NOMO-1 treated with dmso at 0.1 percent for 144 hours (cell line): Measurements from ENCODE around the gene ATP11B.

Experiments used
- DNase-seq: peaks from one replicate; lab custom pipeline; 2025; ENCODE audit not compliant: unreplicated experiment; lab: John Stamatoyannopoulos, UW

Gene ATP11B

DNA sequence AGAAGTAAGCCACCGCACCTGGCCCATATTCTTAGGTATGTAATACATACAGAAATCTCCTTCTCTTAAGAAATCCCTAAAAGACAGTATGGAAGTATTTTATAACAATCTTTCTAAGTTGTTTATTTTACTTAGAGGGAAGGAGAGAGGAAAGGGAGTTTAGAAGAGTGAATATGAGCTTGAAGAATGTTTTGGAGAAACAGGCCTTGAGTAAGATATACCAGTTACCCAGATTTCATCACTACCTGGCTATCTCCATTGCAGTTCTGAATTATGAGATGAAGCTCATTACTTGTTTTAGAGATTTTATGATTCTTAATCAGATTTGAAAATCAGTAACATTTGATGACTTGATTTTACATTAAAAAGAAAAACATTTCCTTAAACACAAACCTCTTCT is 115.2 kb downstream of the ATP11B start:
- no peak for DNase-seq

DNA sequence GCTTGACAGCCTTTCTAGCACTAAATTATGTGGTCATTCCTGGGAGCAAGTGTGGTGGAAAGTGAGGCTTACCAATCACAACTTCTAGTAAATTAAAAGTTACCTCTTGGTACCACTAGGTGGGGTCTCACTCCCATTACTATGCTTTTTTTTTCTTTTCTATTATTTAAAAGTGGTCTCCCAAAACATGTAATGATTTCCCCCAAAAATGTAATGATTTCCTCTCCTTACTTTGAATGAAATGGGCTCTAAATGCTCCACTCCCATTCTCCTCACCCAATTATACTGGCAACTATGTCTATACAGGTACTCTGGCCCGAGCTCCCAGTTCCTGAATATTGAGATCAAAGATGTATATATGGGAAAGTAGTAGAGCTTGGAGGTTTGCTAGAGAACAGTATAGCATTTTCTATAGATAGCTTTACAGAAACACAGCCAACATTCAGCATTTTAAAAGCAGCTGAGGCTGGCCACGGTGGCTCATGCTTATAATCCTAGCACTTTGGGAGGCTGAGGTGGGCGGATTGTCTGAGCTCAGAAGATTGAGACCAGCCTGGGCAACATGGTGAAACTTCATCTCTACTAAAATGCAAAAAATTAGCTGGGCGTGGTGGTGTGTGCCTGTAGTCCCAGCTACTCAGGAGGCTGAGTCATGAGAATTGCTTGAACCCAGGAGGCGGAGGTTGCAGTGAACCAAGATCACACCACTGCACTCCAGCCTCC is 116.2 kb downstream of the ATP11B start:
- DNase-seq = no peak

DNA sequence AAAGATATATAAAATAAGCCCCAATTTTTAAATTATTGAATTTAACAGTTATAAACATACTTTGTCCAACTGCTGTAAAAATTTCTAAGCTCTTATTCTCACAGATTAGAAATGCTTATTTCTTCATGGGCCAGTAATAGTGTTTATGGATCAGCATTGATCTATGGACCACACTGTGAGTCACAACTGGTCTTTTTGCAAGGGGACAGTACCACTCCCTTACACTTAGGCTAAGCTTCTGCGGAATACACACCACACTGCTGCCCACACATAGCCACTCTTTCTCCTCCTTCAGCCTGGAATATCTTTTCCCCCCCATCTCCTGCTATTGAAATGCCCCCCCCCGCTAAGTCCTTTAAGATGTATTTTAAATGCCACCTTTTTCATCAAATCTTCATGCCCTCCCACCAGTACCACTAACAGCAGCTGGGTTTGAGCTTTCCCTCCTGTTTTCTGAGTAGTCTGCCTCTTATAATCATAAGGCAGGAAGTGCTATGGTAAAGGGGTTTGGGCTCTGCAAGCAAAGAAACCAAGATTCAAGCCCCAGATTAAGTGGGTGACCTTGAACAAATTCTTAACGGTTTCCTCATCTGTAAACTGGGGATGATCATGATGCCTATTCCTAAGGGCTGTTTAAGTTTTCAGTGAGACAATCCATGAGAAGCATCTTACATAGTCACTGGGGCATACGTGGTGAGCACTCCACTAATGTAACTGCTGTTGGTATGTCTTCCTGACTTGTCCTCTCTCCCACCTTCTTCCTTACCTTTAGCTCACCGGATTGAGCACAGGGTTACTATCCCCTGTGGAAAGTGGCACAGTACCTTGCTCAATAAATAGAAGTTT is 117.9 kb downstream of the ATP11B start:
- DNase-seq = no peak

DNA sequence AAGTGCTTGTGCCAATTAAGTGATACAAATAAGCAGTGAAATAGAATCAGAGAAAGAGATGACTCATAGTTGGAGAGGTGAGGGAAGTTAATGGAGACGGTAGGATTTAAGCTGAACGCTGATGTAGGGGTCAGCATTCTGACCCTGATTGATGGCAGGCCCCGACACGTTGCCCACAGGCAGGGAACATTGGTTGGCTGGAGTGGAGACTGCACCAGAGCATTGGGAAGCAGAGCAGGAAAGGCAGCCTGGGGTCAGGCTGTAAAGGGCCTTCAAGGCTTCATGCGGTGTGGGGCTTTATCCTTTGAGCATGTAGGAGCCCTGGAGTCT is 118.4 kb downstream of the ATP11B start:
- no peak for DNase-seq

DNA sequence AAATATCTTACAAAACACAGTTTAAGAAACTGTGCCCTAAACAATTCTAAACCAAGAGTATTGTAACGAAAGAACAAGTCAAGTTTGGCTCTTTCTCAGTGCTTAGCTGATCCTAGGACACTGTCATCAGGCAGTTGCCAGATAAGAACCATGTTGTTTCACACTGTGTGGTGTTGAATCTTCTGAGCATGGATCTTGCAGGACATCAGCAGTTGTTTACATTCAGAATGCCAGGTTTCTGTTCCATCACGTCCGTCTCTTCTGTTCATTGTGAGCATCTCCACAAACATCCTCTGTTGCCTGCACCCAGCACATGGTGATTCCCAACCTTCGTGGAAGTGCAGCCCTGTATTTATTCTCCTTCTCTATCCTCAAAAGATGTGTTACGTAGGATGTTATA is 119.2 kb downstream of the ATP11B start:
- DNase-seq = no peak

DNA sequence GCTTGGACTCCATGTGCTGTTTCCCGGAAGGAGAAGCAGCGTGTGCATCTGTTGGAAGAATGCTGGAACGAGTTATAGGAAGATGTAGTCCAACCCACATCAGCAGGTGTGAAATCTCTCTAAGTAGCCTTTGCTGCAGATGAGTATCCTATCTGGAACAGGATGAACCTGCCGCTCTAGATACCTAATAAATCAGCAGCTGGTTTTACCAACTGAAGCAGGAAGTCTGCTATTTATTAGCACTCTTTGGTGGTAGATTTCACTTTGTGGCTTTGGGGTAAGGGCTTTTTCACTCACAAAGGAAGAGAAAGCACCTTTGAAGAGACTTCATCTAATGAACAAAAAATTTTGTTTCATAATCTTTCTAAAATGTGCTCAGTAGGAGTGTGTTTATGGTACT is 120.6 kb downstream of the ATP11B start:
- DNase-seq = no peak

DNA sequence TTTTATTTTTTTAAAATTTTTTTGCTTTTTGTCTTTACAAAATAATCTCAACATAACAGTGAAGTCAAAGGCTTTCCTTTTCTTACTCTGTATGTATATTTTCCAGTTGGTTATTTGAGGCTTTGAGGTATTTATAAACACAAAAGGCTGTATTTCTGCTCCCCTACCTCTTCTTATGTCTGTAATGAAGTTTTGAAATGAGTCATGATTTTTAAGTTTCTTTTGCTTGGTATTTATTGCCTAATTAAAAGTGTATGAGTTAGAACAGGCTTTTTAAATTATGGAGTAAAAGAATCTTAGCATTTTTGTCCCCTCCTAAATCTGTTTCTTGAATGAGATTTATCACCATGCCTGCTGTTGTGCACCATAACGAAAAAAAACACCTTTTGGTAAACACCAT is 121.0 kb downstream of the ATP11B start:
- DNase-seq = no peak

DNA sequence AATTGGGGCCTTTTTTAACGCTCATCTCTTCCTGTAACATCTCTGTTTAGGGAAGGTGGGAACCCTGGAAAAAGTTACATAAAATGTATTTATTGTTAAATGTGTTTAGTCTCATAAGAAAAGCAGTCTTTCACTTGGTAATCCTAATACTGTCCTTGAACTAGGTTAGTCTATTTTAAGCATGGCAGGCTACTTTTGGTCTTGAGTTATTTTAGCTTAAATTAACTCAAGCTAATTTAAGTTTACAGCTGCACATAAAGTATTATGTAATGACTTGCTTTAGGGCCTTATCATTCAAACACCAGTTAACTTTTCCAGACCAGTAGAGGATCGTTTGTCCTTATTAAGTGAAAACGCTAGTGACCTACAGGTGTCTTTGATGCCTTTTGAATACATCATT is 123.8 kb downstream of the ATP11B start:
- no peak for DNase-seq

DNA sequence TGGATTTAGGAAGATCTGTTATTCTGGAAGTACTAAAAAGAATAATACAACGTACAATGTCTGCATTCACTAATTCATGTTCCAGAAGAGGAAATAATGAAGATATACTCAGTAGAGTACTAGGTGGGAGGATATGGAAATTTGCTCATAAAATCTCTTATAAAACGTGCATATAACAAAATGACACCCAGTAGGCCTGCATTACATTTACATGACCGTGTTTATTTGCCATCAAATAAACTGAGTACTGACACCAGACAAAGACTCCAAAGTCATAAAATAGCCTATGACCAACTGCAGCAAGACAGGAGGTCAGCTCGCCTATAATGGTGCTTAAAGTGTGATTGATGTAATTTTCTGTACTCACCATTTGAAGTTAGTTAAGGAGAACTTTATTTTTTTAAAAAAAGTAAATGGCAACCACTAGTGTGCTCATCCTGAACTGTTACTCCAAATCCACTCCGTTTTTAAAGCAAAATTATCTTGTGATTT is 126.6 kb downstream of the ATP11B start:
- no peak for DNase-seq

DNA sequence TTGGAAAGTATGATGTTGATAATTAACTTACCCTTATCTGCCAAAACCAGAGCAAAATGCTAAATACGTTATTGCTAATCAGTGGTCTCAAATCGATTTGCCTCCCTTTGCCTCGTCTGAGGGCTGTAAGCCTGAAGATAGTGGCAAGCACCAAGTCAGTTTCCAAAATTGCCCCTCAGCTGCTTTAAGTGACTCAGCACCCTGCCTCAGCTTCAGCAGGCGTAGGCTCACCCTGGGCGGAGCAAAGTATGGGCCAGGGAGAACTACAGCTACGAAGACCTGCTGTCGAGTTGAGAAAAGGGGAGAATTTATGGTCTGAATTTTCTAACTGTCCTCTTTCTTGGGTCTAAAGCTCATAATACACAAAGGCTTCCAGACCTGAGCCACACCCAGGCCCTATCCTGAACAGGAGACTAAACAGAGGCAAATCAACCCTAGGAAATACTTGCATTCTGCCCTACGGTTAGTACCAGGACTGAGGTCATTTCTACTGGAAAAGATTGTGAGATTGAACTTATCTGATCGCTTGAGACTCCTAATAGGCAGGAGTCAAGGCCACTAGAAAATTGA is 127.3 kb downstream of the ATP11B start:
- DNase-seq = no peak

DNA sequence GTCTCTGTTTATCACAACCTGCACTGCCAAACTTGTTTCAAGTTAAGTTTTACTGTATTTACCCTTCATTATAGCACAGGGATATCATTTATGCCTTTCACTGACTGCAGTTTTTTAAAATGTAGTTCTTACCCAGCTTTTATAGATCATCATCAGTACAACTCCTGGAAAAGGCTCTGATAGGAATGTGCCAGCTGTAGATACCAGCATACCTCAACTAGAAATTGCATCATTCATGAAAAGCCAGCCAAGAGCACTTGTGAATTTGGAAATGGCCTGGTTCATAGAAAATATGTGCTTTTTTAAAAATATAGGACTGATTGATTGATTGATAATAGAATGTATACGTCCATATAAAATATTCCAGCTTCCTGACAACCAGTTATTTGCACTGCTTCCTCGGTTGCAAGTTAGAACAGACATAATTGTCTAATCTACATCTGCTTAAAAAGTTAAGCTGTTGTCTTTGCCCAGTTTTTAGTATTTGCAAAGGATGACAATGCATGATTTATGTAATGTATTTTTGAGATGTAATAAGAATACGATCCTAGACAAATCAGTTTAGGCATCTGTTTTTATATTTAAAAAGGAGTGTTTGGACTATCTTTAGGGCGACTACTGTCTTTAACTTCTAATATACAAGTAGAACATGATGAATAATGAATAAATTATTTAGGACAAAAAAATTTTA is 128.5 kb downstream of the ATP11B start:
- no peak for DNase-seq

DNA sequence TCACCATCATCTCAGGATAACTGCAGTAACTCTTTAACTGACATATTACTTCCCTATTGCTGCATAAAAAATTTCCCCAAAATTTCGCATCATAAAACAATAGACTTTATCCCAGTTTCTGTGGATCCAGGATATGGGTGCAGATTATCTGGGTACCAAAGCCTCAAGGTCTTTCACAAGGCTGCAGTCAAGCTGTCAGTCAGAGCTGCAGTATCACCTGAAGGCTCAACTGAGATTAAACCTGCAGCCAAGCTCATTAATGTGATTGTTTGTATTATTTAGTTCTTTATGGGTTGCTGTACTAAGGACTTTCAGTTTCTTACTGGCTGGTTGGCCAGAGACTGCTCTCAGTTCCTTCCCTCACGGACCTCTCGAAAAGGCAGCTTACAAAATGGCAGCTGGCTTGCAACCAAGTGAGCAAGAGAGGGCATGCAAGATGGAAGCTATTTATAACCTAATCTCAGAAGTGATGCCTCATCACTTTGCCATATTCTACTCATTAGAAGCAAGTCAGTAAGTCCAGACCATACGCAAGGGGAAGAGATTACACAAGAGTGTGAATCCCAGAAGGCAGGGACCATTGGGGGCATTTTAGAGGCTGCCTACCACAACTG is 132.1 kb downstream of the ATP11B start:
- DNase-seq = peak; percentile 31

DNA sequence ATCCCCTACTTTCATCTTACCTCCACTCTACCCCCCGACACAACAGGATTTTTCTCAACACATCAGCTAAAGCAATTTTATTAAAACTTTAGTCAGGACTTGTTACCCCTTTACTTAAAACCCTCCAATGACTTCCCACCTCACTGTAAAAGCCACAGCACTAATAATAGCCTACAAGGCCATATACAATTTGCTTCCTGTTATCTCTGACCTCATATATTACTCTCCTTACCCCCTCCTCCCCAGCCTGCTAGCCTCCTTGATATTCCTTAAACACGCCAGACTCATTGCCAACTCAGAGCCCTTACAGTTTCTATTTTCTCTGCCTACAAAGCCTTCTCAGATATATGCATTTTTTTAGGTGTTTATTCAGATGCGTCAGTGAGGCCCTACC is 132.6 kb downstream of the ATP11B start:
- no peak for DNase-seq

DNA sequence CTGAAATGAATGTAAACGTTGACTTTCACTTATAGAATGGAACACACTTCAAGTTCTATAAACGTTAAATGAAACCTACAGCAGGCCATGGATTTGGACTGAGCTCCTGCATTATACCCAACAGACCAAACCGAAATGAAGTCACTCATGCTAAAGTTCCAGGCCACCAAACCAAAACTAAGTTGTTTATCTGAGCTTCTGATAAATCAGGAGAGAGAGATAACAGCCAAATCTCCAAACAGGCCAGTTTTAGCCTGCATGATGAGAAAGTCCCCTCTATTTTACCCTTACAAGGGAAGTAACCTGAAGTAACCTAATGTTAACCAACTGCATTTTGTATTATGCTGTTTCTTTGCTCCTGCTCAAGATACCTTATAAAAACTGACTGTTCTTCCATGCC is 142.5 kb downstream of the ATP11B start:
- DNase-seq = no peak

DNA sequence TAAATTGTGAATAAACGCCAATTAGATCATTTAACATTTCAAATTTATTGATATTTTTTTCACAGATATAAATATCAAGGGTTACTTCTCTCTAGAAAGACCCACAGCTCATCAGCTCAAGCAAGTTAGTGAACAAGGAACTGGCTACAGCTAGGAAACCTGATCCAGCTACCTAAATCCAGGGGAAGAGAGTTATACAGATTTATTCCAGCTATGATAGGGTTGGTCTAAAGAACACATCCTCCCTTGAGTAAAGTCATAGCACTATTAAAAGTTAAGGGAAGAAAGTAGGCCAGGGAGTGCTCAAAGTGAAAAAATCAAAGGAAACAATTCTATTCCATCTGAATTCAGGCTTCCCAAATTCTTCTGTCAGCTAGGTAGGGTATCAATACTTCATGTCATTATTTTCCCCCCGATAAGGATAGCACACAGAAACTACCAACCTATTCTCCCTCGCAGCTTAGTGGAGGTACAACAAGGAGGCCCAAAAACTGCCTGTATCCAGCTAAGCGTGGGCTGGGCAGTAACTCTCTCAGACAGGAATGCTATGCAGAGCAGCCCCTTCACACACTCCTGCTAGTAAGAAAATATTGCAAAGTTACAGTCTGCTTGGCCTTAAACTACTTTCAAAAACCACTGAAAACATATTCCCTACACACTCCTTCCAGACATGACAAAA is 143.1 kb downstream of the ATP11B start:
- DNase-seq = no peak

DNA sequence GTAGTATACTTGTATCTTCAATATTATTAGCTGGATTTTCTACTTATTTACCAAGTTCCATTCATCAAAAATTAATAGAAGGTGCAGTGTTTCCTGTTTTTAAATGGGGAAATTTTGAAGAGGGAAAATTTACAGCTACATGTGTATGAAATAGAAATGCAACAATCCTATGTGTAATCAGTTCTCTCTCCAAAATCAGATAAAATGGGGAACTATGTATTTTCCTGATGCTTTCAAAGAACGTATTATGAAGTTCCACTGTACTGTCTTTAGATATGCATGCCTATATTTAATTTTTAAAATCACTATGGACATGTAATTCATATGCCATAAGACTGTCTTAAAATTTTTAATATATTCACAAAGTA is 143.6 kb downstream of the ATP11B start:
- no peak for DNase-seq

DNA sequence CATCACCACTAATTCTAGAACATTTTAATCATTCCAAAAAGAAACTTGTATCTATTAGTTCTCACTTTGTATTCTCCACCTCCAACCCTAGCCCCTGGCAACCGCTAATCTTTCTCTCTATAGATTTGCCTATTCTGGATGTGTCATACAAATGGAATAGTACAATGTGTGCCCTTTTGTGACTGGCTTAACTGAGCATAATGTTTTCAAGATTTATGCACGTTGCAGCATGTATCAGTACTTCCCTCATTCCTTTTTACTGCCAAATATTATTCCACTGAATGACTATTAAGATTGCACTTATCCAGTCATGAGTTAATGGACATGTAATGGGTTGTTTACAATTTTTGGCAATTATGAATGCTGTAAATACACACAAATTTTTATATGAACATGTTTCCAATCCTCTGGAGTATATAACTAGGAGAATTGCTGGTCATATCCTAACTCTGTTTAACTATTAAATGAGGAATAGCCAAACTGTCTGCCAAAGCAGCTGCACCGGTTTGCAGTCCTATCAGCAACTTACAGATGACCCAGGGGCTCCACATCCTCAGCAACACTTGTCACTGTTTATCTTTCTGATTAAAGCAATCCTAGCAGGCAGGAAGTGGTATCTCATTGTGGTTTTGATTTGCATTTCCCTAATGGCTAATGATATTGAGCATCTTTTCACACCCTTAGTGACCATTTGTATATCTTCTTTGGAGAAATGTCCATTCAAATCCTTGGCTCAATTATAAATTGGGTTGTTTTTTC is 144.2 kb downstream of the ATP11B start:
- DNase-seq = no peak

DNA sequence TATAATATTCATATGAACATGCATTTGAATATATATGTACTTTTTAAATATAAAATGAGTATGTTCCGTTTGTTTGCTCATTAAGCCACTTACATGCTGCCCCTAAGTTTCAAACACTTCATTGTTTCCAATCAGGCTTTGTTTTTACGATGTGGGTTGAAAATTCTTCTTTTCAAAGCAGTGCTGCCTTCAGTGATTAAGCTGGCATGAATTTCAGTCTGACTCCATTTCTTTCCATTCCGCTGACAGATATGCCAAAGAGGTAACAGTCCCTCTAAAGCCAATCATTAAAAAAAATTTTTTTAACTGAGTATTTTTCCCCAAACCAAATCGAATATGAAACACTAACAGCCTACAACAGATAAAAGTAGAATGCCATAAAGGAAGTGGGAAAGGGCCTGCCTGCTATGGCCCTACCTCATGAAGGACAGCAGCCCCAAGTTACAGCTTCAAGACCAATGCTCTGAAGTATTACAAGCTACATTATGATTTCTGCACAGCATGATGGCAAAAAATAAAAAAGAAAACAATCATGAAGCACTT is 147.0 kb downstream of the ATP11B start:
- no peak for DNase-seq

DNA sequence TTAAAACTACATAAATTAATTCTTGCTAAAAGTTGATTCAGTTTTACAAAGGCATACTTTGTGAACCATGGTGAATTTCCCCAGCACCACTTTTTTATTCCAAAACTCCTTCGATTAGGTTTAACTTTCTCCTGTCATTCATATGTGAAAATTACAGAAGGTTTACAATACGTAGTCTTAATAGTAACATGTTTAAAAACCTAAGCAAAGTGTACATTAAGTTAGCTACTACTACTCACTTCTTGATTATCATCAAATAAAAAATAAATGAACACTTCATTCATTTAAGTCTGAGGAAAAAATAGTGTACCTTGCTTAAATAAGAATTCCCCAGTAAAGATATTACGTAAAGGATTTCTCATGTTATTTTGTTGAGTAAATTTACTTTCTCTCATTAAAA is 148.4 kb downstream of the ATP11B start:
- DNase-seq = no peak

DNA sequence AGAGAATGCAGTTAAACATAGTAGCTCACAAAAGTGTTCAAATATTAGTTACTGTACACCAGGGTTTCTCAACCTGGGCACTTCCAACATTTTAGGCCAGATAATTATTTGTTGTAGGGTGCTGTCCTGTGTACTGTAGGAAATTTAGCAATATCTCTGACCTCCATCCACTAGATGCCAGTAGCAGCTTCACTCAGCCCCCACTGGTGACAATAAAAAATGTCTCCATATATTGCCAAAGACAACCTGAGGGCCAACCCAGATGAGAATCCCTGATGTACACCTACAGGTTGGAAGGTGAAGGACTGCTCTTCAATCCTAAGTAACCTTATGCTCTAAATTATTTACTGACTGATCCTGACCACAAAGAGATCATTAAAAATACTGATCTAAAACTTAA is 154.6 kb downstream of the ATP11B start:
- DNase-seq = no peak
